Islet precursor cell (in vitro differentiated cells): Measurements from ENCODE around the gene CHPF.
A peak's percentile ranks its signal among the peaks of the same experiment; 100 is the strongest.

Experiments used
- DNase-seq: peaks from one replicate; pipeline ENCODE4 v3.0.0-alpha.2; 2018

Gene CHPF

GRCh38 chr2:219510512-219511135, 33.0 kb downstream of the CHPF start:
- DNase-seq = no peak

- DNase-seq = peak; percentile 84
Measured at GRCh38 chr2:219509780-219510511, 33.7 kb downstream of the CHPF start.

GRCh38 chr2:219508971-219509779, 34.4 kb downstream of the CHPF start:
- DNase-seq = no peak

GRCh38 chr2:219508444-219508734, 35.2 kb downstream of the CHPF start:
- DNase-seq = no peak

- no peak for DNase-seq
Measured at GRCh38 chr2:219507581-219508443, 35.8 kb downstream of the CHPF start.

GRCh38 chr2:219506802-219507526, 36.6 kb downstream of the CHPF start:
- no peak for DNase-seq

GRCh38 chr2:219506153-219506801, 37.3 kb downstream of the CHPF start:
- DNase-seq = no peak

GRCh38 chr2:219505585-219505984, 38.0 kb downstream of the CHPF start:
- no peak for DNase-seq

- peak; percentile 64 for DNase-seq
Measured at GRCh38 chr2:219502618-219503017, 41.0 kb downstream of the CHPF start.

GRCh38 chr2:219501849-219502248, 41.8 kb downstream of the CHPF start:
- DNase-seq = no peak

- no peak for DNase-seq
Measured at GRCh38 chr2:219500135-219500534, 43.5 kb downstream of the CHPF start.

GRCh38 chr2:219499555-219499954, 44.1 kb downstream of the CHPF start:
- no peak for DNase-seq

GRCh38 chr2:219499058-219499307, 44.6 kb downstream of the CHPF start:
- no peak for DNase-seq

- peak; percentile 99 for DNase-seq
Measured at GRCh38 chr2:219498280-219499057, 45.1 kb downstream of the CHPF start, which contains the start of gene GMPPA. Gene GMPPA, plus strand, starts transcription at chr2:219498891. Its CDS starts 1,085 bp downstream, at chr2:219499976.

- DNase-seq = peak; percentile 90
Measured at GRCh38 chr2:219497495-219498279, 45.9 kb downstream of the CHPF start.

GRCh38 chr2:219496825-219497494, 46.6 kb downstream of the CHPF start:
- no peak for DNase-seq

GRCh38 chr2:219496247-219496824, 47.3 kb downstream of the CHPF start:
- DNase-seq = no peak

- DNase-seq = peak; percentile 86
Measured at GRCh38 chr2:219495531-219496122, 48.0 kb downstream of the CHPF start.
